ENCODE measurements around the gene SLC25A27. TPM values are rescaled to one million over a fixed set of nuclear protein-coding genes. Genes with fewer than 3 reads are reported as not detected.

SLC25A27 gene
- total RNA-seq, 2 experiments from 2014 or later: 1.6 to 2.0 TPM

DNA sequence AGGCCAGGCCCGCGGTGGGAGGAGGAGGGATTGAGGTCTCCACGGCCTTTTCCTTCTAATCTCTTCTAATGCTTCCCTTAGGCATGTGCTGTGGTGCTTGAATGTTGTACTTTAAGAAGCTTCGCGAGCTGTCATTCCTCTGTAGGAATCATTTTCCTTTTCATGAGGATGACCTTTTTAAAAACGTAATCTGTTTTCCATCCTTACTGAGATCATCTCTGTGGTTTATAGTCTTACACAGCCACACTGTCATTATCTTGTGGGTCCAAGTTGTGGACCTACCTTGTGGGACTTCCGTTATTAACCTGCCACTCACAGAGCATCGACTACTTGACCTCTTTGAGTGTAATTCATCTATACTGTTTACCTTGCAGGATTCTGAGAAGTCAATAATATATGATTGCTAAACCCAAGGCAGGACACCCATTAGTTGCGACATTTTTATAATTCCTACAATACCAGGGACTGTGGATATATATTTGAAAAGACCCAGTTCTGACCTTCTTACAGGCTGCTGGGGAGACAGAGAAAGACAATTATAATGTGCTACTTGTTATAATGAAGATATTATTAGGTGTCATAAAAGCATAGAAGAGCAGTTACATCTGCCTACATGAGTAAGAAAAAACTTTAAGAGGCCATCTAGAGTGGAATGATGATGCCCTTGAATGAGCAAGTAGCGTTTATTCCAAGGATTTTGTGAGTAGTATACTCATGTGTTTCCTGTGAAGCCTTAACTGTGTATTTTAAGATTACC is 842 bp downstream of the SLC25A27 start:
- Mint-ChIP-seq H3K36me3 (ENCODE audit: low read depth) (no peaks in the 10 kb centered on the region), H3K27ac (no peak overlapping the region), H3K4me3 (peak overlapping the region; percentile 88), H3K9me3 (no peaks in the 10 kb centered on the region), H3K4me1 (ENCODE audit: low read depth) (peaks cover 13% of the 10 kb centered on the region), H3K27me3 (ENCODE audit: low read depth) (peaks cover 38% of the 10 kb centered on the region)
- DNase-seq: no peak
- CTCF ChIA-PET: no interaction called here
- intact Hi-C loops (cut with micrococcal nuclease): no loop called here

GRCh38 chr6:46655803-46656202 is 3.0 kb downstream of the SLC25A27 start:
- Mint-ChIP-seq H3K36me3 (ENCODE audit: low read depth) (no peaks in the 10 kb centered on the region), H3K4me3 (no peak overlapping the region), H3K4me1 (ENCODE audit: low read depth) (peaks cover 13% of the 10 kb centered on the region), H3K9me3 (no peaks in the 10 kb centered on the region), H3K27me3 (ENCODE audit: low read depth) (peaks cover 35% of the 10 kb centered on the region), H3K27ac (no peak overlapping the region)
- no peak for DNase-seq
- CTCF ChIA-PET: interaction anchor here (0.7 to 1.5 kb wide), 2 partner anchors 22 to 214 kb away, joined by 4 to 8 read pairs; no protein-coding TSS in a partner anchor
- intact Hi-C loops (cut with micrococcal nuclease): no loop called here

DNA sequence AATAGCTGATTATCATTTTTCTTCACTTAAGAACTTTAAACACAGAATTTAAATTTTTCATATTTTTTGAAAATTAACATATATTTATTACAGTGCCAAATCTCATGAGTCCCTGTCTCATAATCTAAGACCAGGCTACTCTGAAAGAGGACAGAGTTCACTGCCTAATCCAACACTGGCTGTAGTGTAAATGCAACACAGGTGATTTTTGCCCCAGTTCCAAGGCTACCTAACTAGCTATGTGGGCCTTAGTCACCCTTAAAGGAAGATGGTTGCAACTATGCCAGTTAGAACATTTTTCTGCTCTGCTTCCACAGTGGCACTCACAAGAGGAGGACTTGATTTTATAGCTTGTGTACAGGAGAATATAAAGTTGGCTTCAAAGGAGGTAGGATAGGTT is 4.9 kb downstream of the SLC25A27 start:
- Mint-ChIP-seq H3K36me3 (ENCODE audit: low read depth) (no peaks in the 10 kb centered on the region), H3K27me3 (ENCODE audit: low read depth) (peaks cover 22% of the 10 kb centered on the region), H3K4me1 (ENCODE audit: low read depth) (peaks cover 5% of the 10 kb centered on the region), H3K9me3 (no peaks in the 10 kb centered on the region), H3K27ac (no peak overlapping the region), H3K4me3 (no peak overlapping the region)
- intact Hi-C loops (cut with micrococcal nuclease): no loop called here
- CTCF ChIA-PET: no interaction called here
- DNase-seq: no peak

DNA sequence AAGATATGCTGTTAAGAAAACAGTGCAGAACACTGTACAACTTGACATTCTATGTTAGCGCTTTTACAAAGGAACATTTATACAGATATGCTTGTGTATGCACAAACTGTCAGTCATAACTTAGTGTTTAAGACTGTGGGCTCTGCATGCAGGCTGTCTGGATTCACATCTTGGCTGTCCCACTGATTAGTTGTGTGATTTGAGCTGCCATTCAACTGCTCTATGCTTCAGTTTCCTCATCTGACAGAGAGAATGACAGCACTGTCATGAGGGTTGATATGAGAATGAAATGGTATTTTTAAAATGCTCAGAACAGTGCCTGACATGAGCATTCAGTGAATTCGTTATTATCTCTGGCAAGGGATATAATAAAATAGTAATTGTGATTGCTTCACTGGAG is 8.7 kb downstream of the SLC25A27 start:
- Mint-ChIP-seq H3K4me3 (no peak overlapping the region), H3K27ac (no peak overlapping the region), H3K9me3 (no peaks in the 10 kb centered on the region), H3K4me1 (ENCODE audit: low read depth) (no peaks in the 10 kb centered on the region), H3K36me3 (ENCODE audit: low read depth) (no peaks in the 10 kb centered on the region), H3K27me3 (ENCODE audit: low read depth) (peaks cover 4% of the 10 kb centered on the region)
- intact Hi-C loops (cut with micrococcal nuclease): no loop called here
- DNase-seq: no peak
- CTCF ChIA-PET: no interaction called here

DNA sequence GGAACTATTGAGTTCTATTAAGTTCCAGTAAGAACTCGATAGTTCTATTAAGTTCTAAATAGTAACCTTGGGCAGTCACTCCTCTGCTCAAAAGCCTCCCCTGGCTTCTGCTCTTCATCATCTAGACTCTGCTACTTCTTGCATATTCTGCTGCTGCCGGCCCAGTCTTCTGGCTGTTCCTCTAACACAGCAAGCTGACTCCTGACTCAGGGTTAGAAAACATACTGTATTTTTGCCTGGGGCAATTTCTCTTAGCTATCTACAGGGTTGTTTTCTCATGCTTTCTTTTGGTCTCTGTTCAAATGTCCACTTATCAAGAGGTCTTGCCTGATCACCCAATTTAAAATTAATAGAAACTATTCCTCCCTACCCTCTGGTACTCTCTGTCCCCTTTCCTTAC is 14.6 kb downstream of the SLC25A27 start:
- no peaks in the 10 kb centered on the region for H3K9me3 Mint-ChIP-seq
- no peak overlapping the region for H3K27ac Mint-ChIP-seq
- no peaks in the 10 kb centered on the region for H3K36me3 Mint-ChIP-seq (ENCODE audit: low read depth)
- CTCF ChIA-PET: no interaction called here
- intact Hi-C loops (cut with micrococcal nuclease): no loop called here
- no peak for DNase-seq
- no peak overlapping the region for H3K4me3 Mint-ChIP-seq
- no peaks in the 10 kb centered on the region for H3K27me3 Mint-ChIP-seq (ENCODE audit: low read depth)
- H3K4me1 Mint-ChIP-seq (ENCODE audit: low read depth): no peaks in the 10 kb centered on the region

DNA sequence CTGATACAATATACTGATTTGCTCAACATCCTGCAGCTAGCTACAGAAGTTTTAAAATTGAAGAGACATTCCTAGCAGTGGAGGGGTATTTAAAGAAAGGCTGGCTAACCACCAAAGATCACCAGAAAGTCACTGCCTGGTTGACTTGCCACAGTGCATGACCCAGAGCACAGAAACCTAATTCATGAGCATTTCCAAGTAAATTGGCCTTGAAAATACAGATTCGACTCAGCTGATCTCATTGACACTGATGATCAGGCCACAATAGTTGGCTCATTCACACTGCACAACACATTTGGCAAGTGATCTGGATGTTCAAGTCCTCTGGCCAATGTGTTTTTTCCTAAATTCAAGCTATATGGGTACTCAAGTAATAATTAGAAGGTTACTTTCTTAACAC is 21.6 kb downstream of the SLC25A27 start:
- CTCF ChIA-PET: interaction anchor here (0.7 kb wide), 1 partner anchor 319 kb away, joined by 3 read pairs; no protein-coding TSS in a partner anchor

DNA sequence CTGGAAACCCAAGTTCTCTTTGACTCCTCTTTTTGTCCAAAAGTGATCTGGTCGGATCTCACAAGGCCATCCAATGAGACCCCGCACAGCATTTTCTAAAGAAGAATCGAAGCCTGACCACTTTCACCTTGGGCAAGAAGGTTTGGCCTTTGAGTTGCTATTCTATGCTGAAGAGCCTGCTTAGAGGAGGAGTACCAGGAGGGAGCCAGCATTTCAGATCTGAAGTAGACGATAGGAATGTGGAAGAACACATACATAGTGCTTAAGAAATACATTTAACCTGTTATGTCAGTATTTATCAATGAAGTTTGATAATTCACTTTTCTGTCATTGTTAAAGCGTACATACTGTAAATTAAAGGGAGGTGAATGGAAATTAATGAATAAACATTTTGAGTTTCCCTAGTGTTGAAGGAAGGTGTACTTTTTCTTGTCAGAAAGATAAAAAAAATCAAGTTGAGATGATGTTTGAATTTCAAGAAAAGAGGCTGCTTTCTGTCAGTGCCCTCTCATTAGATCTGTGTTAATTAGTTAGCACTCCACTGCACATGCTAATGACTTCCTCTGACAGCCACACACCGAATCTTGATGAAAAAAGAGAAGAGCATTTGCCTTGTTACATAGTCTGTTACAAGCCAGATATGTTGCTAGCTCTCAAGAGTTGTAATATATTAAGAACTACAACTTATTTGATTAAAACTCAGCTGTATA is 24.0 kb downstream of the SLC25A27 start:
- H3K27me3 Mint-ChIP-seq (ENCODE audit: low read depth): peaks cover 8% of the 10 kb centered on the region
- H3K4me3 Mint-ChIP-seq: no peak overlapping the region
- no peaks in the 10 kb centered on the region for H3K9me3 Mint-ChIP-seq
- no peaks in the 10 kb centered on the region for H3K4me1 Mint-ChIP-seq (ENCODE audit: low read depth)
- H3K27ac Mint-ChIP-seq: no peak overlapping the region
- H3K36me3 Mint-ChIP-seq (ENCODE audit: low read depth): no peaks in the 10 kb centered on the region
- intact Hi-C loops (cut with micrococcal nuclease): no loop called here
- CTCF ChIA-PET: interaction anchor here (0.6 to 1.0 kb wide), 2 partner anchors 21 to 257 kb away, joined by 3 to 4 read pairs; no protein-coding TSS in a partner anchor
- no peak for DNase-seq

More for the DNA sequence above, 21.6 kb downstream of the SLC25A27 start:
- no peaks in the 10 kb centered on the region for H3K36me3 Mint-ChIP-seq (ENCODE audit: low read depth)
- no peaks in the 10 kb centered on the region for H3K4me1 Mint-ChIP-seq (ENCODE audit: low read depth)
- no peak for DNase-seq
- intact Hi-C loops (cut with micrococcal nuclease): no loop called here
- no peak overlapping the region for H3K4me3 Mint-ChIP-seq
- H3K27ac Mint-ChIP-seq: no peak overlapping the region
- H3K9me3 Mint-ChIP-seq: no peaks in the 10 kb centered on the region
- no peaks in the 10 kb centered on the region for H3K27me3 Mint-ChIP-seq (ENCODE audit: low read depth)

DNA sequence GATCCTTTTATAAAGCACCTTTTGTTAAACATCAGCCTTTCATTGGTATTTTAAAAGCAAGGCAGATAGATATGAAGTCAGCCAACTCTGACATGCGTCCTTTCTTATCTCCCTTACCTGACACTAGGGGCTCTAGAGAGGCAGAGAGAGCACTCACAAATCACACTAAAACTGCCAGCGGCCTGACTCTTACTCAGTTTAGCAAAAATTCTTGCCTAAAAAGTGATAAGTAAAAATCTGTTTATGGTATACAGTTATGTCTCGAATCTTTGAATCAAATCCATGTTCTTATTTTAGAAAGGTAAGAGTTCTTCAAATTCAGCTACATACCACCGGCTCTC is 24.5 kb downstream of the SLC25A27 start:
- Mint-ChIP-seq H3K9me3 (no peaks in the 10 kb centered on the region), H3K27ac (no peak overlapping the region), H3K4me1 (ENCODE audit: low read depth) (no peaks in the 10 kb centered on the region), H3K4me3 (no peak overlapping the region), H3K27me3 (ENCODE audit: low read depth) (peaks cover 8% of the 10 kb centered on the region), H3K36me3 (ENCODE audit: low read depth) (no peaks in the 10 kb centered on the region)
- intact Hi-C loops (cut with micrococcal nuclease): no loop called here
- DNase-seq: no peak
- CTCF ChIA-PET: interaction anchor here (0.6 to 1.0 kb wide), 2 partner anchors 22 to 257 kb away, joined by 3 to 4 read pairs; no protein-coding TSS in a partner anchor

- no peaks in the 10 kb centered on the region for H3K36me3 Mint-ChIP-seq (ENCODE audit: low read depth)
- DNase-seq: no peak
- H3K4me1 Mint-ChIP-seq (ENCODE audit: low read depth): no peaks in the 10 kb centered on the region
- intact Hi-C loops (cut with micrococcal nuclease): no loop called here
- peaks cover 12% of the 10 kb centered on the region for H3K27me3 Mint-ChIP-seq (ENCODE audit: low read depth)
- H3K4me3 Mint-ChIP-seq: no peak overlapping the region
- H3K9me3 Mint-ChIP-seq: no peaks in the 10 kb centered on the region
- H3K27ac Mint-ChIP-seq: no peak overlapping the region
- CTCF ChIA-PET: interaction anchor here (0.9 kb wide), 1 partner anchor 19 kb away, joined by 3 read pairs; no protein-coding TSS in a partner anchor
Measured at GRCh38 chr6:46684771-46685170, 32.0 kb downstream of the SLC25A27 start.

DNA sequence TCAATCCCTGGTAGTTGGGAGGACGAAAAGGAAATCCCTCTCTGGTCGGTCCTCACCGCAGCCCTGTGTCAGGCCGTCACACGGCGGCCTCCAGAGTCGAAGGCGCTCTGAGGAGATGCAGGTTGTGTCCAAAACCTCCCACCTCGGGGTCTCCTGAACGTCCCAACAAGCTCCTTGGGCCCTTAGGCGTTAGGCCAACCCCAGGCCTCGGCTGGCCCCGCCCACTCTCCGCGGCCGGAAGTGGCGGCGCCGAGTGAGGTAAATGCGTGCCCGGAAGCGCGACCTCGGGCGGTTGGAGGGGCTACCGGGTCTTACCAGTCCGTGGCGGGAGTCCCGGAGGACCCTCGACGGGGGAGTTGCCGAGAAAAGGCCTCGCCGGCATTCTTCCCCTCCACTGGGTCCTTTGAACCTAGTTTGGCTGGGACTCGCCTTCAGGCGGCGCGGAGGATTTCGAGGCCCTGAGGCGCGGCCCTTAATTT is 34.9 kb downstream of the SLC25A27 start, which contains the start of gene TDRD6:
TDRD6 (plus strand) TSS at position 267 of the 479 bp plus-strand sequence. CDS start 244 bp downstream, outside the sequence.
- Mint-ChIP-seq H3K27ac (no peak within 1 kb of the TSS), H3K27me3 (ENCODE audit: low read depth) (peaks cover 9% of the 10 kb centered on the region), H3K4me1 (ENCODE audit: low read depth) (no peaks in the 10 kb centered on the region), H3K36me3 (ENCODE audit: low read depth) (no peaks in the 10 kb centered on the region), H3K9me3 (no peaks in the 10 kb centered on the region), H3K4me3 (no peak within 1 kb of the TSS)
- intact Hi-C loops (cut with micrococcal nuclease): no loop called here
- CTCF ChIA-PET: no interaction called here
- DNase-seq: no peak

- no peak for DNase-seq
- H3K4me1 Mint-ChIP-seq (ENCODE audit: low read depth): no peaks in the 10 kb centered on the region
- H3K9me3 Mint-ChIP-seq: no peaks in the 10 kb centered on the region
- no peak overlapping the region for H3K27ac Mint-ChIP-seq
- intact Hi-C loops (cut with micrococcal nuclease): no loop called here
- no peaks in the 10 kb centered on the region for H3K36me3 Mint-ChIP-seq (ENCODE audit: low read depth)
- peaks cover 9% of the 10 kb centered on the region for H3K27me3 Mint-ChIP-seq (ENCODE audit: low read depth)
- no peak overlapping the region for H3K4me3 Mint-ChIP-seq
- CTCF ChIA-PET: no interaction called here
Measured at GRCh38 chr6:46688117-46688965, 35.6 kb downstream of the SLC25A27 start.

DNA sequence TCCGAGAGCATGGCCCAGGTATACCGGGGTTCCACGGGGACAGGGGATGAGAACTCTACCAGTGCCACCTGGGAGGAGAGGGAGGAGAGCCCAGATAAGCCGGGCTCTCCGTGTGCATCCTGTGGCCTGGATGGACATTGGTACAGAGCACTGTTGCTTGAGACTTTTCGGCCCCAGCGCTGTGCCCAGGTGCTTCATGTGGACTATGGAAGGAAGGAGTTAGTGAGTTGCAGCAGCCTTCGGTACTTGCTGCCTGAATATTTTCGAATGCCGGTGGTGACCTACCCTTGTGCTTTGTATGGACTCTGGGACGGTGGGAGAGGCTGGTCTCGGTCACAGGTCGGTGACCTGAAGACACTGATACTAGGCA is 36.2 kb downstream of the SLC25A27 start:
- H3K27me3 Mint-ChIP-seq (ENCODE audit: low read depth): peaks cover 9% of the 10 kb centered on the region
- no peaks in the 10 kb centered on the region for H3K36me3 Mint-ChIP-seq (ENCODE audit: low read depth)
- intact Hi-C loops (cut with micrococcal nuclease): no loop called here
- no peaks in the 10 kb centered on the region for H3K4me1 Mint-ChIP-seq (ENCODE audit: low read depth)
- CTCF ChIA-PET: no interaction called here
- no peak overlapping the region for H3K4me3 Mint-ChIP-seq
- DNase-seq: no peak
- no peak overlapping the region for H3K27ac Mint-ChIP-seq
- H3K9me3 Mint-ChIP-seq: no peaks in the 10 kb centered on the region

Measured in activated naive CD4-positive, alpha-beta T cell treated with anti-CD3 and anti-CD28 coated beads for 36 hours (primary cell).